Pons (tissue), 1 donor: ENCODE data around the gene PRAME.
"Not testable (repeated sequence)": the region's sequence is repeated elsewhere in the genome, so short reads cannot be mapped to it uniquely, and the experiment has no call there.

Experiments
- DNase-seq: peaks from one replicate; pipeline ENCODE4 v3.0.0-alpha.2; 2016; ENCODE audit warnings: low spot score

The PRAME gene

DNA sequence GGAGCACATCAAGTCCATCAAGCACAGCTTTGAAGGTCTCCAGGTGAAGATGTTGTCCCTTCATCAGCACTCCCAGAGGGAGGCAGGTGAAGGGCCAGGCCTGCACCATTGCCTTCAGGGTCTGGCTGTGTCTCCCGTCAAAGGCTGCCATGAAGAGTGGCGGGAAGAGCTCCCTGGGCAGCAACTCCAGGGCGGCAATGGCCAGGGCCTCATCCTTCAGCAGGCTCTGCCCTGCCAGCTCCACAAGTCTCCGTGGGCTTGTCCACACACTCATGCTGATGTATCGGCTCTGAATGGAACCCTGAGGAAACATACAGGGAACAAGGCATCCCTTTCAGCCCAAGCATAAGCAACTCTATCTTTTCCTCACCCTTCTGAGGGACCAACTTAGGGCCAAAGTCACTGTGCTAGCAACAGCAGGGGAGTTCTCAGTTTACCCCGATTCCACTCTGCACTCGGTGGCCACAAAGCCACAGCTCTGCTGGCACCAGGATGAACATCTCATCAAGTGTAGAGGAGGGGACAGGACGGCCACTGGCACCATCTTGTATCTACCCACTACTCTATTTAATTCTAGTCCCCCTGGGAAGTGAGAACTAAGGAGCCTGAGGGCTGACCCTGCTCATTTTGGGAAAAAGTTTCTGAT lies 8.2 kb downstream of the PRAME start:
- no peak for DNase-seq

DNA sequence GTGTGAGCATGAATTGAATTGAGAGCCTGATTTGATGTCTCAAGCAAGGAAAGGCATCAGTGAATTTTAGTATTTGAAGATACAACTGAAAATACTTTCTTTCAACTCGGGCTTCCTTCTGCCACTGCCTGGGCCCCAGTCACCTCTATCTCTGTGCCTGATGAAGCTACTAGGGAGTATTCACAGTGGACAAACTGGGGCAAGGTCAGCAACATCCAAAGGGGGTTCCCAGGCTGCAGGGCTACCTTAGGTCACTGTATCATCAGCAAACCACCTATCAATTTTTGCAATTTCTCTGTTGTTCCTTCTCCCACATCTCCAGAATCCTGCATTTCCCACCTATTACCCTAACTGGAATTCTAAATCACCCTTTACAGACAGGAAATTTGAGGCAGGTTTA lies 10.2 kb downstream of the PRAME start:
- no peak for DNase-seq

DNA sequence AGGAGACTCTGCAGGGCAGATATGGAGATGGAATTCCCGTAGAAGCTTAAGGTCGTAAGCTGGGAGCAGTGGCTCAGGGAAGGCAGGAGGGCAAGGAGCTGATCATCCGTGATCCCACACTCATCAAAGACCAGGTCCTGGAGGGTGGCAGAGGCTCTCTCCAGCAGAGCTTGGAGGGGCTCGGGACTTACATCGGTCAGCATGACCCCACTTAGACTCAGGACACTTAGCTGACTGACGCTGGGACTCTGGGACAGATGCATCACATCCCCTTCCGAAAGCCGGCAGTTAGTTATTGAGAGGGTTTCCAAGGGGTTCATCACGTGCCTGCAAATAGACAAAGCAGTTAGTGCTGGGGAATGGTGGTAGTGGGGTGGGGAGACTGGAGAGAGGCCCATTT lies 10.7 kb downstream of the PRAME start:
- DNase-seq, result no peak

DNA sequence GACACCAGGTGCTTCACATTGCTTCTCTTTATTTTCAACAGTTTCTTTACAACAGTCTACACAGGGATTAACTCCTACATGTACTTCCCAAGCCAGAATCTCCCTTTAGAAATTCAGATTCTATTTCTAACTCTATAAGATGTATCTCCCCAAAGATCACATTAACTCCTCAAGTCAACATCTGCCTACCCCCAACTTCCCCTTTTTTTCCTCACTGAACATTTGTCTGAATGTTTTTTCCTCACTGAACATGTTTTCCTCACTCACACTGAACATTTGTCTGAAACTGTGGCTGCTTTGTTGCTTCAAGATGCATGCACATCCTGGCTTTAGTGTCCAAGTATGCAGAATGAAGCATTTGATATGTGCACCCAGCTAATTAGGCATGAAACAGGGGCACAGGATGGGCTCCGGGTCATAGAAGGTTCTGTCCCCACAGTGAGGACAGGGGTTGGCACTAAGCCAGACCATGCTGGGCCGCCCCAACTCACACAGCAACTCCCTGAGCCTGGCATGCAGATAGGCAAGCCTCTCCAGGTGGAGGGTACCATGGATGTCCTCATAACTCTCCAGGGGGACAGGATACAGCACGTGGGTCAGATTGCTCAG lies 11.3 kb downstream of the PRAME start:
- peak; percentile 24 for DNase-seq

DNA sequence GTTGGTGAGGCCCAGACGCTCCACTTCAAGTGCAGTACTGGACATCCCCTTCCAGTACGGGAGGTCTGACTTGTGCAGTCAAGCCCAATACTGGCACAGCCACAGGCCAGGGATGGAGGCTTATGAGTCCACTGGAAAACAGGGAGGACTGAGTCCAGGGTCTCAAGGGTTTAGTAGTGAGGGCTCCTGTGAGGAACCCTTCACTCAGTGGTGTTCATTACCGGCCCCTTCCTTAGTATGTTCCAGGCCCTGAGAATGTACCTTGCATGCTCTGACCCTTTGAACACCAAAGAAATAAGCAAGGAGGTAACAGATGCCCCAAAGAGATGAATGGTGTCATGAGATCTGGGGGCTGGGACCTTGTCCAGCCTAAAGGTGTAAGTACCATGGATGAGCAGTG lies 11.8 kb downstream of the PRAME start:
- DNase-seq, result no peak

DNA sequence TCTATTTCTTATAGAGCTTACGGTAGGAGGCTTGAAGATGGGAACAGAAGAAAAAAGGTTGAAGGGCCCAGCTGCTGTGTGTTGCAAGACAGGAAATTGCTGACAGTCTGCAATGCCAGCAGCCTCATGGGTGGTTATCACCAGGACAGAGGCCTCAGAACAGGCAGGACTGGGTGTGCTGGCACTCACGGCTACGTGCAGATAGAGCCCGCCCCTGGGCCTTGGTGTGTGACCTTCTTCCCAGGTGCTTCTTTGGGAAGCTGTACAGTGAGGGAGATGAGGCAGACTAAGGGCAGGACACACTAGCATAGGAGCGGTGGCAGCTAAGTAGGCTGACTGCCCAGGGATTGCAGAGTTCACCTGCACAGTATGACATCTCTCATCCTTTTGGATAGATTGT lies 12.6 kb downstream of the PRAME start:
- peak; percentile 34 for DNase-seq

DNA sequence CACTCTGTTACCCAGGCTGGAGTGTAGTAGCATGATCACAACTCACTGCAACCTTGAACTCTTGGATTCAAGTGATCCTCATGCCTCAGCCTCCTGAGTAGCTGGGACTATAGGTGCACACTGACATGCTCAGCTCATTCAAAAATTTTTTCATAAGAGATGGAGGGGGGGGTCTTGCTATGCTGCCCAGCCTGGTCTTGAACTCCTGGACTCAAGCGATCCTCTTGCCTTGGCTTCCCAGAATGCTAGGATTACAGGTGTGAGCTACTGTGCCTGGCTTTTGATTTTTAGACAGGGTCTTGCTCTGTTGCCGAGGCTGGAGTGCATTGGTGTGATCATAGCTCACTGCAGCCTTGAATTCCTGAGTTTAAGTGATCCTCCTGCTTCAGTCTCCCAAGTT lies 14.0 kb downstream of the PRAME start:
- DNase-seq, result no peak

DNA sequence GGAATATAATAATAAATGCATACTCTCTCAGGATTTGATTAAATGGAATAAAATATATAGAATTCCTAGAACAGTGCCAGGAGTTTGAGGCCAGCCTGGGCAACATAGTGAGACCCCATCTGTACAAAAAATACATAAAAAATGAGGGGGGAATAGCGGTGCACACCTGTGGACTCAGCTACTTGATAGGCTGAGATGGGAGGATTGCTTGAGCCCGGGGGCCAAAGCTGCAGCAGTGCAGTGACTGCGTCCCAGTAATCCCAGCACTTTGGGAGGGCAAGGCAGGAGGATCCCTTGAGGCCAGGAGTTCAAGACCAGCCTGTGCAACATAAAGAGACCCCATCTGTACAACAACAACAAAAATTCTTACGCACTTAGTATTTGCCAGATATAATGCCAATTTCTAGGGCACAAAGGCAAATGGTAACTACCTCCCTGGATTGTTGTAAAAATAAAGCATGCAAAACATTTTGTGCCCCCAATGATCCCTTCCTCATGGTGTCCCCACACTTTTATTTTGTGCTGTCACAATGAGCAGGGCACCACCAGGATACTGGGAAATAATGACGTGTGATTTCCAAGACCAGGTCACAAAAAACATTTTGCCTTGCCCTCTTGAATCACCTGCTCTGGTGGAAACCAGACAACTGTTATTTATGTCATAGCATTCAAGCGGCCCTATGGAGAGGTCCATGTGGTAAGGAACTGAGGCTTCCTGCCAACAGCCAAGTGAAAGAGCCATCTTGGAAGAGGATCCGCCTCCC lies 20.7 kb downstream of the PRAME start:
- DNase-seq, result no peak

DNA sequence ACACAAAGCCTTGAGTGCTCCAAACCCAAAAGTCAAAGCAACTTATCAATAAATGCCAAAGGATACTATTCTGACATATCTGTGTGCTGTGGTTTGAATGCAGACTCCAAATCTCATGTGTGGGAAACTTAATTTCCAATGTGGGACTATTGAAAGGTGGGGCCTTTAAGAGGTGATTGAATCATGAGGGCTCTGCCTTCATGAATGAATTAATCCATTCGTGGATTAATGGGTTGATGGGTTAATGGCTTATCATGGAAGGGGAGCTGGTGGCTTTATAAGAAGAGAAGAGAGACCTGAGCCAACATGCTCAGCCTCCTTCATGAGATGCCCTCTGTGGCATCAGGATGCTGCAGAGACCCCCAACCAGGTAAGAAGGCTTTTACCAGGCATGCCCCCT lies 22.1 kb downstream of the PRAME start:
- no peak for DNase-seq

DNA sequence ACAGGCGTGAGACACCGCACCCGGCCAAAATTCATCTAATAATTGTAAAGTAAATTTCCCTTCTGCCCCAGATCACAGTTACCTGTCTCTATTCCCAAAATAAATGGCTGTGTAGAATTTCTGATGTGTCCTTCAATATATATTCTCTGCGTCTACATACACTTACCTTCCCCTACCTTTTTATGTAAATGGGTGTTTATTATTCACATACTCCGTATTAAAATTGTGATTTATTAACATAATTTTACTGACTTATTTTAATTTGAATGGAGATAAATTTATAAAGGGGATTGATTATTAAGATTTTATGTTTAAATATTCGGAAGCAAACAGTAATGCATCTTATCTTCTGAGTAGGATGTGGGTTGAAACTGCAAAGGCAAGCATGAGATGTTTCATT lies 22.6 kb downstream of the PRAME start:
- no peak for DNase-seq

DNA sequence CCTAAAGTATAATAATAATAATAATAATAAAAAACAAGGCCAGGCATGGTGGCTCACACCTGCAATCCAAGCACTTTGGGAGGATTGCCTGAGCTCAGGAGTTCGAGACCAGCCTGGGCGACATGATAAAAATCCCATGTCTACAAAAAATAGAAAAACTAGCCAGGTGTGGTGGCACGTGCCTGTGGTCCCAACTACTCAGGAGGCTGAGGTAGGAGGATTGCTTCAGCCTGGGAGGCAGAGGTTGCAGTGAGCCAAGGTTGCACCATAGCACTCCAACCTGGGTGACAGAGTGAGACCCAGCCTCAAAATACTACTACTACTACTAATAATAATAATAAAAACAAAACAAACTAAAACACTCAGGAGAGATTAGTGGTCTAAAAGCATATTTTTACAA lies 23.4 kb downstream of the PRAME start:
- DNase-seq, result no peak

DNA sequence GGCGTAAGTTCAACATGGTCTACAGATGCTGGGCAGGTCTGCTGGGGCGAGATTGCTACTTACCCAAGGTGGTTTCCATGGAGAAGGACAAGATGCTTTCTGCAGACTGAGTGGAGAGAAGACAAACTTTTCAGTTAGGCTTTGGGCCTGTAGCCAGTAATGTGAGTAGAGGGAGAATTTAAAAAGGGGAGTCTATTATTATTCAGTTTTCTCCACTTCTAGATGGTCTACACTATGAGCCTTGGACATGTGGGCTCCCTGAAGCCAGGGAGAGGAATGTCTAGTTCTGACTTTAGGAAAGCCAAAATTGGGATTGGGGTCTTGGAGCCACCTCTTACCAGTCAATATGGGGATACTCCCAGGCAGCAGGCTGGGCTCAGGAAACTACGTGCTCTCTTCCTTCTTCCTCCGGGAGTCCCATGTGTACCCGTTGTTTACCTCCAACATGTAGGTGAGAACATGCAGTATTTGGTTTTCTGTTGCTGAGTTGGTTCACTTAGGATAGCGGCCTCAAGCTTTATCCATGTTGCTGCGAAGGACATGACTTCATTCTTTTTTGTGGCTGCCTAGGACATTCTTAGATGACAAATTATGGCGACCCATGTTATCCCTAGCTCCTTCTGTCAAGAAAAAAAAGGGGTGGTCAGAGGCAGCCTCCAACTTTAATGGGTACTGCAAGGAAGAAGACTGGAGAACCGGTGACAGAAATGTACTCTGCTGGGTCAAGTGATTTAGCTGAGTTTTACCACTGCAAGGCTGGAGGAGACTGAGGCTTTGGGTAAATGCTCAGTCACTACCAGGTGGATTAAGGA lies 24.3 kb downstream of the PRAME start:
- no peak for DNase-seq

DNA sequence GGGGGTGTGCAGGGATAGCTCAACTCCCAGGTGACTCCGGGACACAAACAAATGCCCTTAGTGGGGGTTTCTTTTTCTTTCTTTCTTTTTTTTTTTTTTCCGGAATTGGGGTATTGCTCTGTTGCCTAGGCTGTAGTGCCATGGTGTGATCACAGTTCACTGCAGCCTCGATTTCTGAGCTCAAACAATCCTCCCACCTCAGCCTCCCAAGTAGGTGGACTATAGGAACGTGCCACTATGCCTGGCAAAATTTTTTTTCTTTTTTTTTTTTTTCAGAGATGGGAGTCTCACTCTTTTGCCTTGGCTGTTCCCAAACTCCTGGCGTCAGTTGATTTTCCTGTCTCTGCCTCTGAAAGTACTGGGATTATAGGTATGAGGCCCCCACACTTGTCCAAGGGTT lies 25.2 kb downstream of the PRAME start:
- no peak for DNase-seq

DNA sequence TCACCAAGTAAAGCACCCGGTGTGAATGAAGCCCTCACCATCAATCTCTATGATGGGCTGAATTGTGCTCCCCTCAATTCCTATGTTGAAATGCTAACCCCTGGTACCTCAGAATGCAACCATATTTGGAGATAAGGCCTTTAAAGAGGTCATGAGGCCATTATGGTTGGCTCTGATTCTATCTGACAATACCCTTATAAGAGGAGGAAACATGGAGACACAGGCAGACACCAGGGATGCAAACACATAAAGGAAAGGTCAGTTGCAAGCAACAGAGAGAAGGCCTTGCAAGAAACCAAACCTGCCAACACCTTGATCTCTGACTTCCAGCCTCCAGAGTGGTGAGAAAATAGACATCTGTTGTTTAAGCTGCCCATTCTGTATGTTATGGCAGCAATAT lies 25.6 kb downstream of the PRAME start:
- DNase-seq, result no peak

DNA sequence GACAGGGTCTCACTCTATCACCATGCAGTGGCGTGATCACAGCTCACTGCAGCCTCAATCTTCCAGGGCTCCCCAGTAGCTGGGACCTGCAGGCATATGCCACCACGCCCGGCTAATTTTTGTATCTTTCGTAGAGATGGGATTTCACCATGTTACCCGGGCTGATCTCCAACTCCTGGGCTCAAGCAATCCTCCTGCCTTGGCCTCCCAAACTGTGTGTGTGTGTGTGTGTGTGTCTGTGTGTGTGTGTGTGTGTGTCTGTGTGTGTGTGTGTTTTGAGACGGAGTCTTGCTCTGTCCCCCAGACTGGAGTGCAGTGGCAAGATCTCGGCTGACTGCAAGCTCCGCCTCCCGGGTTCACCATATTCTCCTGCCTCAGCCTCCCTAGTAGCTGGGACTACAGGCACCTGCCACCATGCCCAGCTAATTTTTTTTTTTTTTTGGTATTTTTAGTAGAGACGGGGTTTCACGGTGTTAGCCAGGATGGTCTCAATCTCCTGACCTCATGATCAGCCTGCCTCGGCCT lies 26.5 kb downstream of the PRAME start:
- DNase-seq, result not testable (repeated sequence)

DNA sequence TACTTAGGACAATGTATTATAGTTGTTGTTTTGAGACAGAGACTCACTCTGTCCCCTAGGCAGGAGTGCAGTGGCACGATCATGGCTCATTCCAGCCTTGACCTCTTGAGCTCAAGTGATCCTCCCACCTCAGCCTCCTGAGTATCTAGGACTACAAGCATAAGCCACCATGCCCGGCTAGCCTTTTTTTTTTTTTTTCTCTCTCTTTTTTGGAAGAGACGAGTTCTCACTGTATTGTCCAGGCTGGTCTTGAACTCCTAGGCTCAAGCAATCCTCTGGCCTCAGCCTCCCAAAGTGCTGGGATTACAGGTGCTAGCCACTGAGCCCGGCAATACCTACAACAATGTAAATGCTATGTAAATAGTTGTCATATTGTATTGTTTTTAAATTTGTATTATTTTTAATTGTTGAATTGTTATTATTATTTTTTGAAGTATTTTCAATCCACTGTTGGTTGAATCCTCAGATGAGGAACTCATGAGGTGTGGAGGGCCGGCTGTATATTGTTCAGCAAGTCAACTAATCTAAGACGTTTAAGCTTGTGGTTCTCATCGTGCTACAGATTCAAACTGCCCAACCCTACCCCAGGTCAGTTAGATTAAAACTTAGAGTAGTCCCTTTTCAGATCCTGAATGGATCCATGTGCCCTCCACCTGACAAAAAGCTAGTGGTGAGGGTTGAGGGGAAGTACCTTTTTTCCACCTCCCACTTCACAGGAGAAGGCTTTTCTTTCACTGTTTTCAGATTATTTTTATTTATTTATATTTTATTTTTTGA lies 27.1 kb downstream of the PRAME start:
- DNase-seq, result no peak

DNA sequence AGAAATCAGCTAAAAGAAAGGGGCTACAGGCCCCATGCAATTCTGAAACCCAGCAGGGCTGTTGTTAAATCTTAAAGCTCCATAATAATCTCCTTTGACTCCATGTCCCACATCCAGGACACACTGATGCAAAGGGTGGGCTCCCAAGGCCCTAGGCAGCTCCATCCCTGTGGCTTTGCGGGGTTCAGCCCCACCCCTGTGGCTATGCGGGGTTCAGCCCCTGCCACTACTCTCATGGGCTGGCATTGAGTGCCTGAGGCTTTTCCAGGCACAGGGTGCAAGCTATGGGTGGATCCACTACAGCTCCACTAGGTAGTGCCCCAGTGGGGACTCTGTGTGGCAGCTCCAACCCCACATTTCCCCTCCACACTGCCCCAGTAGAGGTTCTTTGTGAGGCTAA lies 30.3 kb downstream of the PRAME start:
- DNase-seq, result no peak

DNA sequence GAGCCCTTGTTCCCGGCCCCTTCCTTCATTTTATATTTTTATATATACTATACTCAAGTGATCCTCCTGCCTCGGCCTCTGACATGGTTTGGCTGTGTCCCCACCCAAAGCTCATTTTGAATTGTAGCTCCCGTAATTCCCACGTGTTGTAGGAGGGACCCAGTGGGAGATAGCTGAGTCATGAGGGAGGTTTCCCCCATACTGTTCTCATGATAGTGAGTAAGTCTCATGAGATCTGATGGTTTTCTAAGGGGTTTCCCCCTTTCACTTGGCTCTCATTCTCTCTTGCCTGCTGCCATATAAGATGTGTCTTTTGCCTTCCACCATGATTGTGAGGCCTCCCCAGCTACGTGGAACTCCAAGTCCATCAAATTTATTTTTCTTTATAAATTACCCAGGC lies 31.8 kb downstream of the PRAME start:
- DNase-seq, result no peak

DNA sequence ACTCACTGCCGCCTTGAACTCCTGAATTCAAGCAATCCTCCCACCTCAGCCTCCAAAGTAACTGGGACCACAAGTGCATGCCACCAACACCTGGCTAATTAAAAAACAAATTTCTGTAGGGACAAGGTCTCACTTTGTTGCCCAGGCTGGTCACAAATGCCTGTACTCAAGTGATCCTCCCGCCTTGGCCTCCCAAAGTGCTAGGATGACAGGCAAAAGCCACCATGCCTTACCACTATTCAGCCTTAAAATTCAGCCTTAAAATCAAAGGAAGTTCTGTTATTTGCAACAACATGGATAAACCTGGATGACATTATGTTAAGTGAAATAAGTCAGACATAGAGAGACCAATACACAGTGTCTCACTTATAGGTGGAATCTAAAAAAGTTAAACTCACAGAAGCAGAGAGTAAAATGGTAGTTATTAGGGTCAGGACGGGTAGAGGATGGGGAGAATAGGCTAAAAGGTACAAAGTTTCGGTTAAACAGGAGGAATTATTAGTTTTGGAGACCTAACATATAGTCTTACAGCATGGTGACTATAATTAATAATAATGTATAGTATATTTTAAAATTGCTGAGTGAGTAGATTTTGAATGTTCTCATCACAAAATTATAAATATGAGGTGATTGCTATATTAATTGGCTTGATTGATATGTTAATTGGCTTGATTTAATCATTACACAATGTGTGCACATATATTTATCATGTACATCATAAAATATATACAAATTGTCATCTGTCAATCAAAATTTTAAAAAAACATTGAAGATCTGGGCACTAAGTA lies 32.7 kb downstream of the PRAME start:
- DNase-seq, result no peak

DNA sequence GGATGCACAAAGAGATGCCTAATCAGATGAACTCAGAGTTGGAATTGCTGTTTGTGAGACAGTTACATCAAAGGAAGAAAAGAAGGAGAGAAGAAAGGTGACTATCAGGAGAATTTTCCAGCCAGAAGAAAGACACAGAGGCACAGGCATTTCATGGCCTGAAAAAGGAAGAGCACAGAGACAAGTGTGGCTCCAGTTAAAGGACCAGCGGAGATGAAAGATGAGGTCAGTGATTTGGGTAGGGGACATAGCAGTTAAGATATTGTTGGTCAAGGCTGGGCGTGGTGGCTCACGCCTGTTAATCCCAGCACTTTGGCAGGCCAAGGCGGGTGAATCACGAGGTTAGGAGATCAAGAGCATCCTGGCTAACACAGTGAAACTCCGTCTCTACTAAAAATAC lies 35.6 kb downstream of the PRAME start:
- DNase-seq, result no peak

DNA sequence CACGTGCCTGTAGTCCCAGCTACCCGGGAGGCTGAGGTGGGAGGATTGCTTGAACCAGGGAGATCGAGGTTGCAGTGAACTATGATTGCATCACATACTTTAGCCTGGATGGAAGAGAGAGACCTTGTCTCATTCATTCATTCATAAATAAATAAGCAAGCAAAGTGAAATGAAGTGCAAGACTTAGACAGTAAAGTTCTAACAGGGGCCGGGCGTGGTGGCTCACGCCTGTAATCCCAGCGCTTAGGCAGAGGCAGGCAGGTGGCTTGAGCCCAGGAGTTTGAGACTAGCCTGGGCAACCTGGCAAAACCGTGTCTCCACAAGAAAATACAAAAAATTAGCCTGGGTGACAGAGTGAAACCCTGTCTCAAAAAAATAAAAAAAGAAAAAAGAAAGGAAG lies 37.4 kb downstream of the PRAME start:
- no peak for DNase-seq
